Spleen (tissue), 11 donors: ENCODE data around the gene TSPO. TPM values are rescaled to one million over a fixed set of nuclear protein-coding genes. Genes with fewer than 3 reads are reported as not detected.

Experiments used
- DNase-seq: peaks from one replicate; pipeline ENCODE4 v3.0.0-alpha.2; 2020
- H3K27ac ChIP-seq, 8 donors: fragments of 200-600 bp; sonication (generic) in 7 of 8; 1 replicate in 4 of 8; 2 replicates in 4 of 8; pipeline versions ENCODE4 v1.5.0 to v1.8.0; 2016 to 2021; ENCODE audit warnings: inconsistent platforms in 4 of 8, mild to moderate bottlenecking in 4 of 8, moderate library complexity in 1 of 8
- H3K27me3 ChIP-seq, 7 donors: fragments of 200-600 bp; sonication (generic) in 6 of 7; replicated peaks in 1 of 7; 1 replicate in 4 of 7; 2 replicates in 3 of 7; pipeline versions ENCODE4 v1.5.0 to v1.8.0; 2016 to 2021; ENCODE audit warnings: inconsistent platforms in 3 of 7, mild to moderate bottlenecking in 1 of 7
- H3K36me3 ChIP-seq, 6 donors: fragments of 200-600 bp; sonication (generic) in 5 of 6; 1 replicate in 4 of 6; 2 replicates in 2 of 6; pipeline versions ENCODE4 v1.5.0 to v1.8.0; 2016 to 2021; ENCODE audit warnings: inconsistent platforms in 2 of 6
- H3K4me1 ChIP-seq, 6 donors: fragments of 200-600 bp; sonication (generic) in 5 of 6; 1 replicate in 3 of 6; 2 replicates in 3 of 6; pipeline versions ENCODE4 v1.5.0 to v1.8.0; 2016 to 2021; ENCODE audit warnings: inconsistent platforms in 3 of 6
- H3K4me3 ChIP-seq, 8 donors: fragments of 200-600 bp; sonication (generic) in 7 of 8; 1 replicate in 4 of 8; 2 replicates in 4 of 8; pipeline versions ENCODE4 v1.5.0 to v1.8.0; 2016 to 2021; ENCODE audit warnings: inconsistent platforms in 4 of 8, mild to moderate bottlenecking in 4 of 8, moderate library complexity in 2 of 8
- H3K9me3 ChIP-seq, 8 donors: fragments of 200-600 bp; sonication (generic) in 7 of 8; 1 replicate in 4 of 8; 2 replicates in 4 of 8; pipeline versions ENCODE4 v1.5.0 to v1.8.0; 2016 to 2021; ENCODE audit warnings: inconsistent platforms in 4 of 8
- CTCF ChIP-seq, 11 experiments: fragments of 200-600 bp in 7 of 11; fragments of 450-650 bp in 4 of 11; sonication (generic) in 4 of 11; IDR thresholded peaks in 8 of 11; conservative IDR thresholded peaks in 3 of 11; 1 replicate in 7 of 11; 2 replicates in 4 of 11; pipeline versions ENCODE4 v1.4.0 to v1.8.0; 2016 to 2021; ENCODE audit warnings: antibody characterized with exemption in 11 of 11, inconsistent platforms in 4 of 11, mild to moderate bottlenecking in 1 of 11
- POLR2A ChIP-seq, 3 donors: fragments of 450-650 bp; IDR thresholded peaks; one replicate each; pipeline ENCODE4 v1.5.1; 2017; ENCODE audit warnings: antibody characterized with exemption in 3 of 3, mild to moderate bottlenecking in 1 of 3
- POLR2AphosphoS5 ChIP-seq, 3 donors: sonication (generic); formaldehyde crosslinking; IDR thresholded peaks; one replicate each; pipeline ENCODE4 v1.5.1; 2017; ENCODE audit warnings: antibody characterized with exemption in 3 of 3
- WGBS, 5 donors: extraction: QIAGEN DNeasy Blood & Tissue Kit in 3 of 5; methylation state at CpG; one replicate each; pipeline versions ENCODE4 v1.1.5 to v1.1.7; 2013 to 2018; 5-methylcytosine and 5-hydroxymethylcytosine counted together
- intact Hi-C: fragments of 100-400 bp; cut with DNase I; formaldehyde crosslinking; loops from one replicate; pipeline ENCODE4 v1.15.0; 2023; ENCODE audit warnings: low total_unique reads
- polyA plus RNA-seq, 3 donors: library from polyadenylated mRNA; stranded (reverse); fragments of 200-250 nt; gene quantifications; one replicate each; pipeline ENCODE4 v1.2.1, GENCODE V29; 2013
- total RNA-seq, 7 donors: library from RNA; depleted of rRNA in 3 of 7; stranded (reverse); fragments of >200 nt in 3 of 7; fragmentation: NEBNext Ultra II Directional in 4 of 7; extraction: Animal tissue kit (Norgen Biotek cat#: 25700) in 4 of 7; gene quantifications; one replicate each; pipeline versions ENCODE4 v1.1.0 to v1.2.1, GENCODE V29; 2016 to 2021
- donor health status: healthy with polysubstance abuse.
- donor health status: DM: no; HTN: no; CAD: no; lungs with moderate emphysema.
- donor health status: DM: no; HTN: no; CAD: no.
- donor health status: Bipolar disorder and iron deficiency.
- donor health status: healthy.
- donor health status: DM: no; HTN: no; CAD: no.
- donor health status: DM: yes; HTN: yes; CAD: no.

Gene TSPO
- total and polyA plus RNA-seq, 10 donors, result 90.1 to 596 (median 152) TPM

GRCh38 chr22:43156413-43156812 lies 5.1 kb downstream of the TSPO start:
- no peaks in the 10 kb centered on the region for H3K9me3 ChIP-seq
- TF ChIP-seq CTCF (IDR thresholded peaks at IDR 0.05 in 8 of 11, conservative IDR thresholded peaks at IDR 0.05 in 3 of 11), result no peak
- no peak for TF ChIP-seq POLR2AphosphoS5 (IDR thresholded peaks at IDR 0.05)
- no peak for TF ChIP-seq POLR2A (IDR thresholded peaks at IDR 0.05)
- no peak for DNase-seq
- peak overlapping the region in 1 of 8 donors; percentile 96 for H3K27ac ChIP-seq
- peaks cover 0 to 46% (median 0%) of the 10 kb centered on the region in 6 donors for H3K36me3 ChIP-seq
- peaks cover 0 to 4% (median 0%) of the 10 kb centered on the region in 7 donors for H3K27me3 ChIP-seq
- H3K4me1 ChIP-seq, result peaks cover 7 to 89% (median 55%) of the 10 kb centered on the region in 6 donors
- no peak overlapping the region for H3K4me3 ChIP-seq
- 83 to 91% (median 85%) methylated on average over 12 of the region's 12 CpGs for WGBS, 5 donors
- intact Hi-C loops, result no loop called here

- TF ChIP-seq POLR2AphosphoS5 (IDR thresholded peaks at IDR 0.05) (no peak), CTCF (IDR thresholded peaks at IDR 0.05 in 8 of 11, conservative IDR thresholded peaks at IDR 0.05 in 3 of 11) (no peak), POLR2A (IDR thresholded peaks at IDR 0.05) (no peak)
- DNase-seq, result no peak
- WGBS, 5 donors, result 74 to 92% (median 82%) methylated on average over 8 to 9 of the region's 9 CpGs
- H3K4me1 ChIP-seq, result peaks cover 0 to 81% (median 43%) of the 10 kb centered on the region in 6 donors
- intact Hi-C loops, result no loop called here
- no peak overlapping the region for H3K4me3 ChIP-seq
- no peaks in the 10 kb centered on the region for H3K27me3 ChIP-seq
- peak overlapping the region in 1 of 8 donors; percentile 11 for H3K27ac ChIP-seq
- H3K9me3 ChIP-seq, result no peaks in the 10 kb centered on the region
- H3K36me3 ChIP-seq, result peaks cover 0 to 62% (median 6%) of the 10 kb centered on the region in 6 donors
These were observed 6.7 kb downstream of the TSPO start for GRCh38 chr22:43157874-43158546.

DNA sequence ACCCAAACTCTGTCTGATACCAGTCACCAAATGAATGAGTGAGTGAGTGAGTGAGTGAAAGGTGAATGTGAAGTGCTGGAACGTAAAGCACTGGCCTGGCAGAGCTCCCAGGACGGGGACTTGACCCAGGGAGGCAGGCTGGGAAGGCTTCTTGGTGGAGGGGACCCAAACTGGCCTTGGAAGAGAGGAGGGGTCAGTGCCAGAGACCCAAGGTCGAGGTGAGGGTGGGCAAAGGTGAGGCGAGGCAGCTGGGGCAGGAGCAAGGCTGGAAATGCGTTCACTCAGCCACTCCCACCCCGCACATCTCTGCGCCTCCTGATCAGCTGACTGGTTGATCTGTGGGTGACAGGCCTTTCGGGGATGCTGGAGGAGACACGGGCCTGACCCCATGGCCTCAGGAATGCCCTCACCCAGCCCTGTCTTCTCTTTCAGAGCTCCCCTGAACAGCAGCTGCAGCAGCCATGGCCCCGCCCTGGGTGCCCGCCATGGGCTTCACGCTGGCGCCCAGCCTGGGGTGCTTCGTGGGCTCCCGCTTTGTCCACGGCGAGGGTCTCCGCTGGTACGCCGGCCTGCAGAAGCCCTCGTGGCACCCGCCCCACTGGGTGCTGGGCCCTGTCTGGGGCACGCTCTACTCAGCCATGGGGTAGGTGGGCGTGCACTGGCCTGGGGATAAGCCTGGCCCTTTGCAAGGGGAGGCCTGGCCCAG lies 7.6 kb downstream of the TSPO start:
- Histone ChIP-seq H3K9me3 (no peaks in the 10 kb centered on the region), H3K36me3 (peaks cover 0 to 70% (median 8%) of the 10 kb centered on the region in 6 donors), H3K27me3 (no peaks in the 10 kb centered on the region), H3K27ac (peak overlapping the region in 1 of 8 donors; percentile 23), H3K4me3 (no peak overlapping the region), H3K4me1 (peaks cover 0 to 83% (median 42%) of the 10 kb centered on the region in 6 donors)
- TF ChIP-seq CTCF (IDR thresholded peaks at IDR 0.05 in 8 of 11, conservative IDR thresholded peaks at IDR 0.05 in 3 of 11), result no peak
- peak in 1 of 3 donors; percentile 34 for TF ChIP-seq POLR2AphosphoS5 (IDR thresholded peaks at IDR 0.05)
- DNase-seq, result no peak
- WGBS, 5 donors, result 83 to 94% (median 90%) methylated on average over 7 to 24 of the region's 24 CpGs
- intact Hi-C loops, result no loop called here
